Measurements from ENCODE around the gene TRAPPC12.

The TRAPPC12 gene

DNA sequence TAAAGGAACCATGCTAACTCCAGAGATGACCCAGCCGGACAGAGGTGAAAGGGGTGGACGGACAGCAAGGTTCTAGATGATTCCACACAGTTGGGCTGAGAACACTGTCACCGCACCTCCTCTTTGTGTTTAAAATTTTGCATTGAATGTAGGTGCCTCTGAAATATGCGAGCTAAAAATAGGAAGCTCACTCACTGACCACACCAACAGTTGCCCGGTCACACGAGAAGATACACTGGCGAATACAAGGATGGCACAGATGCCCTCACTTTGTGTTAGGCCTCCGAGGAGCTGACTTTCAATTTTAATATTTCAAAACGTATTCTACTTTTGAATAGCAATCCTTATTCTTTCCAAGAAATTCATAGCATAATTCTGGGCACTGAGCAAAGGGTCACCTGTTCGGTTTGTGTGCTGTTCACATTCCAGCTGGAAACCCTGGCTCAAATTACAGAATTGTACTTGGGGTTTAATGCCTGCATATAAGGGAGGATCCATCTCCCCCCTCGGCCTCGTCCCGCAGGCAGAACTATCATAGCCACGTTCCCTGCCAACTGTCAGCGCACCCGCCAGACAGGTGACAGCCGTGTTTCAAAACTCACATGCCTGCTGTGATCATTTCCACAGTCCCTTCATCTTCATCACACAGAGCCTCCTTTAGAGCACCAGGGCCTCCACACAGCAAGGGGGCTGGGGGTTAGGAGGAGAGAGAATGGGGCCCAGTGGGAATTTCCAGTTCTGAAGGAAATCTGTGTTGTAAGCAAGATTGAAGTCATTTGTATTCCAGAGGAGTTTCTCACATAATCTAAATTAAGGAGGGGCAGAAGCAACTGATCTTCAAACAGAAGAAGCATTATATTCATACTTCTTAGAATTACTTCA, 91.6 kb downstream of the TRAPPC12 start:
- DNase-seq: no peak

DNA sequence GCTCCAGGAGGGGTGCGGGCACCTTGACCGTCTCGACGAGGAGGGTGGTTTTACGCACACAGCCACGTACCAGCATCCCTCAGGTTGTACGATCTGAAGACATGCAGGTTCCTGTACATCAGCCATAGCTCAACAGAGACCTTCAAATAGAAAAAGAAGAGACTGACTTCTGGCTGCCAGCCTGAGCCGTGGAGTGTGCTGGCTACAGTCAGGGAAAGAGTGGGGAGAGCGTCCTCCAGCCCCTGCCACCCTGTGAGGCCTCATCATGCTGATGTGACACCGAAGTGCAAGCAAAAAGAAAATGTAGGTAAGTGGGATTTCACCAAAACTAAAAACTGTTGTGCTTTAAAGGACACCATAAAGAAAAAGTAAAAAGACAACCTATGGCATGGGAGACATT, 92.8 kb downstream of the TRAPPC12 start:
- no peak for DNase-seq

DNA sequence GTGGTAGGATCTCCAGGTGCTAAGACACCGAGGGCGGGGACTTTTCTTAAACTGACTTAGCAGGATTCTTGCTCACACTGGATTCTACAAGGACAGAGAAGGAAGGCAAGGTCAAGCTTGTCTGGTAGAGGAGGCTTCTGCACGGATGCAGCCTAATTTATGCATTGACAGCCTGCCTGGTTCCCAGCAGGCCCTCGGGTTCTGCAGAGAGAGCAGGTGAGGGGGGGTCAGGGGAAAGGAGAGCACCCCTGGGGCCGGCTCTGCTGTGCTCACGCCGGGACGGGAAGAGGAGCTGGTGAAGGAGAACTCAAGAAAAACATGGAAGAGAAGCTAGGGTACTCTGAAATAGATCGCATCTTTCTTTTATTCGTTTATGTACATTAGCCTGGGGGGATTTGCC, 93.5 kb downstream of the TRAPPC12 start:
- DNase-seq: no peak

DNA sequence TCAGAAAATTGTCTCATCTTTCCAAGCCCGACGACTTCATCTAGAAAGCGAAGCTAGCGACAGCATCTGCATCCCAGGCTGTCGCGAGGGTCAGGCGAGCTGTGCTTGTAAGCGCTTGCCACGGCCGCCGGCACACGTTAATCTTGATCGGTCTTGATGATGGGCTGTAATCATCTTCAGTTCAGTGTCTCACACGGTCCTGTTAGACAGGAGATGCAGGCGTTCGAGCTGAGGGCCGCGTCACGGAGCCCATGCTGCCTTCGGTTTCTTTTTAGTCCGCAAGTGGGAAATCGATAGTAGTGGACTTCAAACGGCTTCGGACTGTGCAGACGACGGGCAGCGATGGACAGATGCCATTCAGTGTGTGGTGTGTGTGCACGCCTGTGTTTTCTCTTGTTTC, 96.3 kb downstream of the TRAPPC12 start:
- no peak for DNase-seq

DNA sequence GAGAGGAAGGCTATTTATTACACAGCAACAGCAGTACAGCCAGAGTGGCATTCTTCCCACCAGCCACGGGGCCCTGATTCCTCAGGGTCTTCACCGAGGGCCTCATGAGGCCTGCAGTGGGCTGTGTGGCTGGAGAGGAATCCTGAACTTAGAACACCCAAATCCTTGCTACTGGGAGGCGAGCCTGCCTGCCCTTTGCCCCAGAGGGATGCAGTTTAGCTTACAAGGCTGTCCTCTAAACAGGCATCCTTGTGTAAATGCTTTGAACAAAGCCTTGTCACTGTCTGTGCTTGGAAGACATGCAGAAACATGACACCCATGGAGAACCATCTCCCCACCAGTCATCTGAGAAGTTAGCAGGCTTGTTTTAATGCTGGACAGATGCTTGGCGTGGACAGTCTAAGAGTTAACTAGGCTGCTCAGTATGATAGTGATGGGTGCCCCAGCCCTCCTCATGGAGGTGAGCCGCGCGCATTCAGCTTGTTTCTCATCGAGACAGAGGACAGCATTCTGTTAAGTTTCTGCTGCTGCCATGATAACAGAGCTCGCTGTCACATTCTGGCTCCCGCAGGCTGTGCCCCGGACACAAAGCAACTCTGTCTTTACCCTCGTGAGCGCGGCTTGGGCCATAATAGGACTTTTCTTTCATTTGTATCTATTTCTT, 97.0 kb downstream of the TRAPPC12 start:
- no peak for DNase-seq

DNA sequence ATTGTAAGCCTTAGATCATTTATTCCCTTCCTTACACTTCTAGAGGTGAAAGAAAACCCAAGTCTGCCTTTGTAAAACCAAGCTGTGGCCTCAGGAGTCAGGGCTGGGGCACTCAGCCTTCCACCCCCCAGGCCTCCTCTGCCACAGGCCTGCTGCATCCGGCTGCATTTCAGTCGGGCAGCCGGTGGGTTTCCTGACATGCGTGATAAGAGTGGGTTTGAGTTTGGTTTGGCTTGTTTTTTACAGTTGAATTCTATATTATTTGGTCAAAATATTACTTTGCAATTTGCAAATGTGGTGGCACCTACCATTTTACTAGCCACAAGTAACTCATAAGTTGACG, 97.5 kb downstream of the TRAPPC12 start:
- DNase-seq: no peak

DNA sequence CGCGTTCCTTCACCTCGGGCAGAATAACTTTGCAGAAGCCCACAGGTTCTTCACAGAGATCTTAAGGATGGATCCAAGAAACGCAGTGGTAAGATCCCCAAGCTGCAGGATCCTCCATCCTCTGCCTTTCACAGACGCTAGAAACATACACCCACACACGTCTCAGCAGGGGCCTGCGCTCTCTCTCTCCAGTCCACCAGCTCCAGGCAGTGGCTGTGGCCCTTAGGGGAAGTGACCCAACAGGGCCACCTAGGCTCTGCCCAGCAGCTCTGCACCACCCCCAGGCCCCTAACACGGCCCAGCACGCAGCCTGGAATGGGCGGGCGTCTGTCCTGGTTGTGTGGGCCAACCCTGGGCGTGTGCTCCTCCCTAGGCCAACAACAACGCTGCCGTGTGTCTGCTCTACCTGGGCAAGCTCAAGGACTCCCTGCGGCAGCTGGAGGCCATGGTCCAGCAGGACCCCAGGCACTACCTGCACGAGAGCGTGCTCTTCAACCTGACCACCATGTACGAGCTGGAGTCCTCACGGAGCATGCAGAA, 99.4 kb downstream of the TRAPPC12 start:
- DNase-seq: no peak

- no peak for DNase-seq
Observed at GRCh38 chr2:3479430-3480320, 100.2 kb downstream of the TRAPPC12 start.

DNA sequence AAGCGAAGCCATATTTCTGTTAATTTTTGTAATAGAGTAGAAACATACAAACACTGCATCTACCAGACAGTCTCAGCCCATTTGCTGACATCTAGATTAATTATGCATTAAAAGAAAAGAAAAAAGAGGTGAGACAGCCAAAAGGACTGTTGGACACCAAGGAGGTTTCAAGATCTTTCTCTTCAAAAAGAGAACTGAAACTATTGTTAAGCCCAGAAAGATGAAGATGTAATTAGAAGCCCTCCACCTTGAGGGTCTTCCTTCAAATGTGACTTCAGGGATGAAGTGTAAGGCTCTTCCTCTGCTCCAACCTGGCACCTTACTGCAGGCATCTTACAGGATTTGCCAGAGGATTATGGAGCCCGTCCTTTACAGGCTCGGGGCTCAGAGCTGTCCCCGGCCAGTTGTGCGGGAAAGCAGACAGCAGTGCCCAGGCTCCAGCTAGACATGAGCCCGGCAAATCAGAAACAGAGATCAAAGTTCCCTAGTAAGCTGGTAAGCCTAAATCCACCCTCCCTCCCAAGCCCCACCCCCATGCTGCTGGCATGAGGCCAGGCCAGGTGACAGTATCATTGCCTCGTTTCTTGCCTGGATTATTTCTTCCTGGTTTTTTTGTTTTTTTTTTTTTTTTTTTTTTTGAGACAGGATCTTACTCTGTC, 101.0 kb downstream of the TRAPPC12 start:
- no peak for DNase-seq

DNA sequence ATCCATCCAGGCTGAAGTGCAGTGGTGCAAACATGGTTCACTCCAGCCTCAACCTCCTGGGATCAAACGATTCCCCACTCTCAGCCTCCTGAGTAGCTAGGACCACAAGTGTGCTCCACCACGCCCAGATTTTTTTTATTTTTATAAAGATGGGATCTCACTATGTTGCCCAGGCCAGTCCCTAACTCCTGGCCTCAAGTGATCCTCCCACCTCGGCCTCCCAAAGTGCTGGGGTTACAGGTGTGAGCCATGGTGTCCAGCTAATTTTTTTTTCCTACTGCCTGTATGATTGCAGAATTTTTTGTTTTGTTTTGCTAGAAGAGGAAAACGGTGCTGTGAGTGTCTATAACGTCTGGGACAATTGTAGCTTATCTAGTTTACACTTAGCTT, 101.5 kb downstream of the TRAPPC12 start:
- DNase-seq: no peak

GRCh38 chr2:3481736-3482362, 102.4 kb downstream of the TRAPPC12 start:
- DNase-seq: no peak

GRCh38 chr2:3482363-3482821, 102.9 kb downstream of the TRAPPC12 start:
- DNase-seq: no peak

DNA sequence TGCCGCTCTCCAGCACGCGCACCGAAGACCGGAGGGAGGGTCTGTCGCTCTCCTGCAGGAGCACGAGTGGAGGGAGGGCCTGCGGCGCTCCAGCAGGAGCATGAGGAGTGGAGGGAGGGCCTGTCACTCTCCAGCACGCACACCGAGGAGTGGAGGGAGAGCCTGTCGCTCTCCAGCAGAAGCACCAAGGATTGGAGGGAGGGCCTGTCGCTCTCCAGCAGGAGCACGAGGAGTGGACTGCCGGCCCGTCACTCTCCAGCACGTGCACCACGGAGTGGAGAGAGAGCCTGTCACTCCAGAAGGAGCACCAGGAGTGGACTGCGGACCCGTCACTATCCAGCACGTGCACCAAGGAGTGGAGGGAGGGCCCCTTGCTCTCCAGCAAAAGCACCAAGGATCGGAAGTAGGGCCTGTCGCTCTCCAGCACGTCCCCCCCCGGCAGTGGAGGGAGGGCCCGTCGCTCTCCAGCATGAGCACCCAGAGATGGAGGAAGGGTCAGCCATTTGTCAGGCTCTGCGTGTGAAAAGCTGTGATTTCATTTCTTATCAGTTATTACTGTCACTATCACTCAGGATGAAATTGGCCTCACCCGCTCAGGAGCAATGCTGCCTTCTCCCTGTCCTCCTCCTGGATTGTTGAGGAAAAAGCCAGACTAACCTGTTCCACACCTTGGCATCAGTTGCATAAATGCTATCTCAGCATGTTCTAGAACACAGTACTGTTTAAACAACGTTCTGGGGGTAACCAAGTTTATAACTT, 103.9 kb downstream of the TRAPPC12 start:
- no peak for DNase-seq

DNA sequence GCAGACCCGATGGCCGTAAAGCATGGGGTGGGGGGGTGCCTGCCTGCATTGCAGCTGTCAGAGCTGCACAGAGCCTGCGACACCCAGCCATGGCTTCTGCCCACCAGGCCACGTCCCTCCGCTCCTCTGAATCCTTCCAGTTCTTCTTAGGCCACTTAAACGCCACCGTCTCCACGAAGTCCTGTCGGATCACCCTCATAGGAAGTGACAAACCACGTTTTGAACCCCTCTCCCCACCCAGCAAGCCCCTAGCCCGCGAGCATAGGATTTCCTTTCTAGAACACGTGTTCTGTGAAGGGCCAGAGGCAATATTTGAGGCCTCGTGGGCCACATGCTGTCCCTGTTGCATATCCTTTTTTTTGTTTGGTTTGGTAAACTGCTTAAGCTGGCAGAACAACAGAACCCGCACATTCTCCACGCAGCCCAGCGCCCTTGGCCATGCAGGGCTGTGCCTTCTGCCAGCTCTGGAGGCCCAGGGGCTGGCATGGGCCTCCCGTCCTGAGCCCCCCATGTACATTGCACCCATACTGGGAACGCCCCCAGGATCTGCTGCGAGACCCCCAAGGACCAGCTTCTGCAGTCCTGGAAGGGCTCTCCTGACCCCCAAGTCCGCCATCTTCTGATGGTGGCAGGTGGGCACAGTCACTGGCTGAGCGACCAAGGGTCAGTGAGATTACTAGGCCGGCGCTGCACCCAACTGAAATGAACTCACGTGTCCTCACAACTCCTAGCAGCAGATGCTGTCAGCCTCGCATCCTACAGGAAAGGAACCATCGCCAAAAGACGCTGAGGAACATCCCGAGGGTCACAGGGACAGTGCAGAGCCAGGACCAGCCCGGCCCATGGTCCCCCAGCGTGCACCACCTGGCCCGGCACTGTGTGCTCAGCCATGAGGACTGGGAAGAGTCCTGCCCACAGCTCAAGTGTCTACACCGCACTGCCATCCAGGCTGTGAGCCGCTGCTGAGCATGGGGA, 104.8 kb downstream of the TRAPPC12 start:
- DNase-seq: no peak

- no peak for DNase-seq
Observed at GRCh38 chr2:3485166-3485565, 105.7 kb downstream of the TRAPPC12 start.

DNA sequence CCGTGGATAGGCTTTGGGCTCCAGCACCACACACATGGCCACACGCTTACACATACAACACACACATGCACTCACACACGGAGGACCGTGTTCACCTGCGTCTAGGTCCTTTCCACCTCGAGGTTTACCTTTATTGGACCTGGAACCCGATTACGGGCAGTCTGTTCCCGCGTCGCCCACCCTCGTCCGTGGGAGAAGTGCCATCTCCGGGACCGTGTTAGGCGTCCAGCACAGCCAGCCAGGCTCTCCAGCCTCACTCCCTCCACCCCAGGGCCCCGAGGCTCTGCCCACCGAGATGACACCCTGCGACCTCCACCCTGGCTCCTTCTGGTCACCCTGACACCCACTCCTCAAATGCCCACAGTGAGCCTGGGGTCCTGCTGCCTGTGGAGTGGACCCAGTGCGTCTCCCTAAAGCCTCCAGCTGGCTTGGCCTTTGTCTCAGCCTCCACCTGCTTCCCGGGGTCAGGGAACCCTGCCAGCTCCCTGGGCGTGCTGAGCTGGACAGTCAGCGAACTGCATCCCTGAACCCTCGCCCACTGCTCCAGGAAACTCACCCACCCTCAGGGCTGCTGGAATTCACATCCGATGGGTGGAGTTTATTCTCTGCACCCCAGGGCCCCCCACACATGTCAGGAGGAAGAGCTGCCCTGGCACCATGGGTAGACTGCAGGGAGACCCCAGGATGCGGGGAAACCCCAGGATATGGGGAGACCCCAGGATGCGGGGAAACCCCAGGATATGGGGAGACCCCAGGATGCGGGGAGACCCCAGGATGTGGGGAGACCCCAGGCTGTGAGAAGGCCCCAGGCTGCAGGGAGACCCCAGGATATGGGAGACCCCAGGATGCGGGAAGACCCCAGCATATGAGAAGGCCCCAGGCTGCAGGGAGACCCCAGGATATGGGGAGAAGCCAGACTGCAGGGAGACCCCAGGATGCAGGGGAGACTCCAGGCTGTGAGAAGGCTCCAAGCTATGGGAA, 106.8 kb downstream of the TRAPPC12 start:
- DNase-seq: no peak

- DNase-seq: no peak
Observed at GRCh38 chr2:3487028-3487425, 107.5 kb downstream of the TRAPPC12 start.

DNA sequence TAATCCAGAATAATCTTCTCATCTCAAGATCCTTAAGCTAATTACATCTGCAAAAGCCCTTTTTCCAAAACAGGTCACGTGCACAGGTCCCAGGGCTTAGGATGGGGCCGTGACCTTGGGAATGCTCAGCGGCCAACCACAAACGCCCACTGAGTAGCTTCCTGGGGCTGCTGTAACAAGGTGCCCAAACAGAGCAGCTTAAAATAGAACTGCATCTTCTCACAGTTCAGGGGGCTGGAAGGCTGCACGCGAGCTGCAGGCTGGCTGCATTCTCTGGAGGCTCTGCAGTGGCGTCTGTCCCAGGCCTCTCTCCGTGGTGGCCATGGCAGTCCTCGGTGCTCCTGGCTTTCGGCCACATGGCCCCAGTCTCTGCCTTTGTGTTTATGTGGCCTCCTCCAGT, 107.9 kb downstream of the TRAPPC12 start:
- DNase-seq: no peak

GRCh38 chr2:3488061-3488531, 108.6 kb downstream of the TRAPPC12 start:
- DNase-seq: no peak

All from T1000 (cell line).